MCF 10A (cell line): ENCODE results near the gene ENG. TPM values are rescaled to one million over a fixed set of nuclear protein-coding genes. Genes with fewer than 3 reads are reported as not detected.
"Not testable (repeated sequence)": the region's sequence is repeated elsewhere in the genome, so short reads cannot be mapped to it uniquely, and the experiment has no call there.

Source experiments
- BruUV-seq: library from RNA; stranded (reverse); fragments of 400-500 nt; replicated peaks from 2 replicates; lab custom pipeline; 2021; lab: Mats Ljungman, UMichigan
- CTCF ChIA-PET: fragments of 300-600 bp; sonication (Branson Sonifier 250); formaldehyde crosslinking; extraction: SDS; loops from one replicate; lab custom pipeline; 2021; ENCODE audit warnings: antibody characterized with exemption, inconsistent platforms; lab: Yijun Ruan, JAX
- POLR2A ChIA-PET: fragments of 300-600, 350-650 bp; sonication (Branson Sonifier 250); formaldehyde crosslinking; extraction: SDS; loops from one replicate; lab custom pipeline; 2020; ENCODE audit warnings: antibody characterized with exemption, inconsistent platforms; lab: Yijun Ruan, JAX
- DNase-seq: peaks from one replicate; pipeline ENCODE4 v3.0.0-alpha.2; 2018; ENCODE audit not compliant: unreplicated experiment
- H3K27ac Mint-ChIP-seq: one replicate; pipeline ENCODE4 v1.8.0; 2022; ENCODE audit warnings: mild to moderate bottlenecking, low read depth, mixed read lengths; ENCODE audit not compliant: unreplicated experiment
- H3K27me3 Mint-ChIP-seq: one replicate; pipeline ENCODE4 v1.8.0; 2022; ENCODE audit warnings: mixed read lengths; ENCODE audit not compliant: insufficient read depth, unreplicated experiment
- H3K36me3 Mint-ChIP-seq: one replicate; pipeline ENCODE4 v1.8.0; 2022; ENCODE audit warnings: mild to moderate bottlenecking, moderate library complexity, mixed read lengths; ENCODE audit not compliant: insufficient read depth, unreplicated experiment
- H3K4me1 Mint-ChIP-seq: one replicate; pipeline ENCODE4 v1.8.0; 2022; ENCODE audit warnings: mixed read lengths; ENCODE audit not compliant: insufficient read depth, unreplicated experiment
- H3K4me3 Mint-ChIP-seq: one replicate; pipeline ENCODE4 v1.8.0; 2022; ENCODE audit warnings: mild to moderate bottlenecking, moderate library complexity, mixed read lengths; ENCODE audit not compliant: unreplicated experiment
- H3K9me3 Mint-ChIP-seq: one replicate; pipeline ENCODE4 v1.8.0; 2022; ENCODE audit warnings: mixed read lengths; ENCODE audit not compliant: unreplicated experiment
- intact Hi-C: fragments of 100-400 bp; cut with micrococcal nuclease; formaldehyde crosslinking; loops from 2 replicates; pipeline ENCODE4 v1.14.1; 2022
- total RNA-seq: library from RNA; stranded (reverse); gene quantifications from 2 replicates; pipeline ENCODE4 v1.2.3, GENCODE V29; 2022
- TF ChIP-seq, protein P1 (sequence below): fragments of 200-600 bp; IDR thresholded peaks from one replicate; pipeline ENCODE4 v1.8.0; 2022; ENCODE audit warnings: antibody characterized with exemption, mild to moderate bottlenecking; ENCODE audit not compliant: unreplicated experiment

The ENG gene
- total RNA-seq, 1 experiment from 2014 or later, result 22.1 TPM

DNA sequence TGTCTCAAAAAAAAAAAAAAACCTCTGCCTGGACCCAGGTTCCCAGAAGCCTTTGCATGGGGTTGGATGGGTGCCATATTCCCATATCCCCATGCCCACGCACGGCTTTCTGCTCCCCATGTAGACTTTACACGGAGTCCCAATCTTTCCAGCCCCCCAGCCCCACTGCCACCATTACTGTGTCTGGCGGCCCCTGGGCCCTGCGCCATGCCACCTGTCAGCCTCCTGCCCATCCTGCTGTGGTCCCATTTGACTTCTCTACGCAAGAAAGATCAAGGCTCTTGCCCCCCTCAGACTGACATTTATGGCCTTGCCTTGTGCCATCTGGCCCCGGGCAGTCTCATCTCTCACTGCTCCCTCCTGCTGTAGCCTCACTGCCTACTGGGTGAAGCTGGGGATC lies 29.5 kb upstream of the ENG start:
- Mint-ChIP-seq H3K9me3 (no peaks in the 10 kb centered on the region), H3K27ac (no peak overlapping the region), H3K27me3 (no peaks in the 10 kb centered on the region), H3K4me3 (no peak overlapping the region), H3K36me3 (peaks cover 15% of the 10 kb centered on the region), H3K4me1 (no peaks in the 10 kb centered on the region)
- TF ChIP-seq, protein P1, sequence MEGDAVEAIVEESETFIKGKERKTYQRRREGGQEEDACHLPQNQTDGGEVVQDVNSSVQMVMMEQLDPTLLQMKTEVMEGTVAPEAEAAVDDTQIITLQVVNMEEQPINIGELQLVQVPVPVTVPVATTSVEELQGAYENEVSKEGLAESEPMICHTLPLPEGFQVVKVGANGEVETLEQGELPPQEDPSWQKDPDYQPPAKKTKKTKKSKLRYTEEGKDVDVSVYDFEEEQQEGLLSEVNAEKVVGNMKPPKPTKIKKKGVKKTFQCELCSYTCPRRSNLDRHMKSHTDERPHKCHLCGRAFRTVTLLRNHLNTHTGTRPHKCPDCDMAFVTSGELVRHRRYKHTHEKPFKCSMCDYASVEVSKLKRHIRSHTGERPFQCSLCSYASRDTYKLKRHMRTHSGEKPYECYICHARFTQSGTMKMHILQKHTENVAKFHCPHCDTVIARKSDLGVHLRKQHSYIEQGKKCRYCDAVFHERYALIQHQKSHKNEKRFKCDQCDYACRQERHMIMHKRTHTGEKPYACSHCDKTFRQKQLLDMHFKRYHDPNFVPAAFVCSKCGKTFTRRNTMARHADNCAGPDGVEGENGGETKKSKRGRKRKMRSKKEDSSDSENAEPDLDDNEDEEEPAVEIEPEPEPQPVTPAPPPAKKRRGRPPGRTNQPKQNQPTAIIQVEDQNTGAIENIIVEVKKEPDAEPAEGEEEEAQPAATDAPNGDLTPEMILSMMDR, result no peak
- ChIA-PET POLR2A (no interaction called here), CTCF (interaction anchor here (0.5 to 0.7 kb wide), 3 partner anchors 14 to 99 kb away, joined by 3 to 5 read pairs (median 3); no protein-coding TSS in a partner anchor)
- DNase-seq, result no peak
- intact Hi-C loops, result no loop called here
- BruUV-seq, result no TSS peak

DNA sequence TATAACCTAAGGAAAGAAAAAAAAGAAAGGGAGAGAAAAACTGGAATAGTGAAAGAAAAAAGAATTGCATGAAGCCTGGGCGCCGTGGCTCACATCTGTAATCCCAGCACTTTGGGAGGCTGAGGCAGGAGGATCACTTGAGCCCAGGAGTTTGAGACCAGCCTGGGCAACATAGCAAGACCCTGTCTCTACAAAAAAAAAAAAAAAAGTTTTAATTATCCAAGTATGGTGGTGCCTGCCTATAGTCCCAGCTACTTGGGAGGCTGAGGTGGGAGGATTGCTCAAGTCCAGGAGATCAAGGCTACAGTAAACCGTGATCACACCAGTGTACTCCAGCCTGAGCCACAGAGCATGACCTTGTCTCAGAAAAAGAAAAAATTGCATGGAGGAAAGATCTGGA lies 27.3 kb upstream of the ENG start:
- CTCF ChIA-PET, result interaction anchor here (0.7 to 2.0 kb wide), 3 partner anchors 12 to 40 kb away, joined by 3 to 8 read pairs (median 4); no protein-coding TSS in a partner anchor
- H3K27me3 Mint-ChIP-seq, DNase-seq: not testable (repeated sequence)

DNA sequence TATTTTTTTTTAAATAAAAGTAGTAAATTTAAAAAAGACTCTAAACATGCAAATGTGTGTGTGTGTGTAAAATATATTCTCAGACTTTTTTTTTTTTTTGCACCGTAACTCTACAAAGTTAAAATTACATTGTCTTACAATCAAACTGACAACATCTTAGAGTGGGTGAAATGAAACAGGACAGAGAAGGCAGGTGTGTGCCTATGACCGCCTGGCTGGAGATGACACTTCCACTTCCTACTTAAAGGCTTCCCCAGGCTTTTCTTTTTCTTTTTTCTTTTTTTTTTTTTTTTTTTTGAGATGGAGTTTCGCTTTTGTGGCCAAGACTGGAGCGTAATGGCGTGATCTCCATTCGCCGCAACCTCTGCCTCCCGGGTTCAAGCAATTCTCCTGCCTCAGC lies 25.7 kb upstream of the ENG start:
- BruUV-seq, result no TSS peak
- ChIA-PET CTCF (interaction anchor here (2.0 kb wide), 1 partner anchor 10 kb away, joined by 8 read pairs; no protein-coding TSS in a partner anchor), POLR2A (interaction anchor here (0.7 kb wide), 1 partner anchor 39 kb away, joined by 3 read pairs; no protein-coding TSS in a partner anchor)

More for the DNA sequence above, 27.3 kb upstream of the ENG start:
- H3K9me3 Mint-ChIP-seq, intact Hi-C loops, H3K27ac Mint-ChIP-seq, H3K4me1 Mint-ChIP-seq, H3K4me3 Mint-ChIP-seq, BruUV-seq: not testable (repeated sequence)
- POLR2A ChIA-PET, result interaction anchor here (0.7 to 1.2 kb wide), 4 partner anchors 8 to 64 kb away, joined by 3 to 5 read pairs (median 4); no protein-coding TSS in a partner anchor
- H3K36me3 Mint-ChIP-seq, result peaks cover 11% of the 10 kb centered on the region

DNA sequence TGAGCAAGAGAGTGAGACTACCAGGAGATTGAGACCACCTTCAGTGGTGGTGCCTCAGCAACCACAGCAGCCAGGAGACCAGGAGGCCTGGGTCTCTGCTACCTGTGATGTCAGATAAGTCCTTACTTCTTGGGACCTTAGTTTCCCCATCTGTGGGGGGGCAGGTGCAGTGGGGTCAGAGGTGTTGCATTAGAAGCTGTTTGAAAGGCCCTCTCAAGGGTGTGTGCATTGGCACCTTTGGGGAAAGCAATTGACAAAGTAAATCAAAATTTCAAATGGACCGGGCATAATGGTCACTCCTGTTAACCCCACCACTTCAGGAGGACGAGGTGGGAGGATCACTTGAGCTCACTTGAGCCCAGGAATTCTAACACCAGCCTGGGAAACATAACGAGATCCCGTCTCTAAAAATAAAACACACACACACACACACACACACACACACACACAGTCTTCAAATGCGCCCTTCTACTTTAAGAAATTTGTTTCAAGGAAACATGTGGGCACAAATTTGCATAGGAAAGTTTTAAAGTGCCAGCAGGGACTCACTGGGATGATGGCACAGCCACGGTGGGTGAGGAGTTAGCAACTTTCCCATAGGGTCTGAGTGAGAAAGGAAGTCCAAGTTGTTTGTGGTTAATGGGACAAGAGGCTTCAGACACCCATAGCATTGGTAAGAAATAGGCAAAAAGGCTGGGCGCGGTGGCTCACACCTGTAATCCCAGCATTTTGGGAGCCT lies 24.4 kb upstream of the ENG start:
- H3K36me3 Mint-ChIP-seq, result peaks cover 4% of the 10 kb centered on the region
- no peak overlapping the region for H3K27ac Mint-ChIP-seq
- BruUV-seq, result no TSS peak
- no peak for DNase-seq
- CTCF ChIA-PET, result interaction anchor here (0.6 kb wide), 1 partner anchor 144 kb away, joined by 3 read pairs; the partner anchor contains the start of gene TOR2A
- H3K9me3 Mint-ChIP-seq, result no peaks in the 10 kb centered on the region
- H3K4me1 Mint-ChIP-seq, result peaks cover 9% of the 10 kb centered on the region
- TF ChIP-seq, protein P1, result no peak
- POLR2A ChIA-PET, result interaction anchor here (0.6 kb wide), 2 partner anchors 15 to 103 kb away, joined by 3 read pairs; no protein-coding TSS in a partner anchor
- H3K27me3 Mint-ChIP-seq, result no peaks in the 10 kb centered on the region
- H3K4me3 Mint-ChIP-seq, result no peak overlapping the region
- intact Hi-C loops, result no loop called here

More for the DNA sequence above, 25.7 kb upstream of the ENG start:
- H3K27ac Mint-ChIP-seq, result no peak overlapping the region
- no peaks in the 10 kb centered on the region for H3K27me3 Mint-ChIP-seq
- H3K9me3 Mint-ChIP-seq, result no peaks in the 10 kb centered on the region
- peaks cover 11% of the 10 kb centered on the region for H3K36me3 Mint-ChIP-seq
- no peak overlapping the region for H3K4me3 Mint-ChIP-seq
- TF ChIP-seq, protein P1, result no peak
- DNase-seq, result no peak
- H3K4me1 Mint-ChIP-seq, result peaks cover 8% of the 10 kb centered on the region
- intact Hi-C loops, result no loop called here
